Large intestine (tissue), 1 donor: ENCODE data around the gene RPL9. TPM values are rescaled to one million over a fixed set of nuclear protein-coding genes. Genes with fewer than 3 reads are reported as not detected.

Experiments used
- polyA plus RNA-seq: library from polyadenylated mRNA; unstranded; fragments of 120-200 nt; gene quantifications from one replicate; pipeline ENCODE4 v1.2.1, GENCODE V29; 2013

The RPL9 gene
- polyA plus RNA-seq, 1 donor, result 1,880 TPM

Other genes starting within 250 kb of the RPL9 start
- gene RFC1, start 92.6 kb downstream of the RPL9 start, polyA plus RNA-seq, result 40.8 TPM
- gene KLB, start 52.0 kb downstream of the RPL9 start, polyA plus RNA-seq, result 0.75 TPM
- gene LIAS, start 134 bp upstream of the RPL9 start, polyA plus RNA-seq, result 30.0 TPM
- 64.2 TPM for gene UGDH, start 68.5 kb upstream of the RPL9 start, polyA plus RNA-seq
- gene SMIM14, start 179.9 kb upstream of the RPL9 start, polyA plus RNA-seq, result 21.6 TPM
- gene UBE2K, start 239.2 kb upstream of the RPL9 start, polyA plus RNA-seq, result 55.5 TPM